HAP-1 (cell line): ENCODE results near the gene SLC25A5.
"Not testable (repeated sequence)": the region's sequence is repeated elsewhere in the genome, so short reads cannot be mapped to it uniquely, and the experiment has no call there.

Experiments
- DNase-seq, 2 experiments: peaks; one replicate each; pipeline ENCODE4 v3.0.0-alpha.2; 2016 to 2020; ENCODE audit warnings: low spot score in 2 of 2
- H3K27me3 ChIP-seq: fragments of 250-450 bp; sonication (Bioruptor Pico); 2 replicates; pipeline ENCODE4 v1.5.1; 2020; ENCODE audit warnings: low read depth, mild to moderate bottlenecking, moderate library complexity
- H3K36me3 ChIP-seq: fragments of 250-450 bp; sonication (Bioruptor Pico); replicated peaks from 2 replicates; pipeline ENCODE4 v1.5.1; 2020; ENCODE audit warnings: mild to moderate bottlenecking
- H3K4me1 ChIP-seq: fragments of 250-450 bp; sonication (Bioruptor Pico); 2 replicates; pipeline ENCODE4 v1.5.1; 2020; ENCODE audit warnings: mild to moderate bottlenecking
- H3K4me3 ChIP-seq: fragments of 250-450 bp; sonication (Bioruptor Pico); 2 replicates; pipeline ENCODE4 v1.5.1; 2020; ENCODE audit warnings: mild to moderate bottlenecking, moderate library complexity
- H3K9me3 ChIP-seq: fragments of 250-450 bp; sonication (Bioruptor Pico); 2 replicates; pipeline ENCODE4 v1.5.1; 2020; ENCODE audit warnings: mild to moderate bottlenecking, moderate library complexity
- in situ Hi-C: fragments of 300-500 bp; cut with MboI; formaldehyde crosslinking; loops from 3 replicates; pipeline ENCODE4 v1.14.3; 2020; ENCODE audit warnings: low sequenced_read_pairs, inconsistent platforms, mixed read lengths

The SLC25A5 gene

DNA sequence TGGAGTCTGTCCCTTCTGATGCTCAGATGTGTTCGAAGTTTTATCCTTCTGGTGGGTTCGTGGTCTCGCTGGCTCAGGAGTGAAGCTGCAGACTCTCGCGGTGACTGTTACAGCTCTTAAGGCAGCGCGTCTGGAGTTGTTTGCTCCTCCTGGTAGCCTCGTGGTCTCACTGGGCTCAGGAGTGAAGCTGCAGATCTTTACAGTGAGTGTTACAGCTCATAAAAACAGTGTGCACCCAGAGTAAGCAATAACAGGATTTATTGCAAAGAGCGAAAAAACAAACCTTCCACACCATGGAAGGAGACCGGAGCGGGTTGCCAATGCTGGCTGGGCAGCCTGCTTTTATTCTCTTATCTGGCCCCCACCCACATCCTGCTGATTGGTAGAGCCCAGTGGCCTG is 18.5 kb downstream of the SLC25A5 start:
- H3K27me3 ChIP-seq: no peaks in the 10 kb centered on the region
- no peak for DNase-seq
- in situ Hi-C loops: no loop called here

GRCh38 chrX:119487766-119488165 is 19.5 kb downstream of the SLC25A5 start:
- H3K9me3 ChIP-seq, H3K27me3 ChIP-seq, DNase-seq, in situ Hi-C loops, H3K36me3 ChIP-seq, H3K4me1 ChIP-seq, H3K4me3 ChIP-seq: not testable (repeated sequence)

More for the DNA sequence above, 18.5 kb downstream of the SLC25A5 start:
- H3K4me3 ChIP-seq: no peak overlapping the region
- H3K9me3 ChIP-seq: no peaks in the 10 kb centered on the region
- peaks cover 13% of the 10 kb centered on the region for H3K4me1 ChIP-seq
- H3K36me3 ChIP-seq: no peaks in the 10 kb centered on the region

GRCh38 chrX:119488749-119489148 is 20.5 kb downstream of the SLC25A5 start:
- Histone ChIP-seq H3K27me3 (no peaks in the 10 kb centered on the region), H3K4me3 (no peak overlapping the region), H3K9me3 (no peaks in the 10 kb centered on the region), H3K4me1 (peaks cover 6% of the 10 kb centered on the region), H3K36me3 (no peaks in the 10 kb centered on the region)
- in situ Hi-C loops: no loop called here
- DNase-seq: peak; percentile 54 to 86

- H3K36me3 ChIP-seq: no peaks in the 10 kb centered on the region
- peaks cover 9% of the 10 kb centered on the region for H3K4me1 ChIP-seq
- no peak for DNase-seq
- no peaks in the 10 kb centered on the region for H3K9me3 ChIP-seq
- H3K27me3 ChIP-seq: no peaks in the 10 kb centered on the region
- no peak overlapping the region for H3K4me3 ChIP-seq
- in situ Hi-C loops: no loop called here
Observed at GRCh38 chrX:119489212-119490074, 21.2 kb downstream of the SLC25A5 start.

GRCh38 chrX:119492463-119492862 is 24.2 kb downstream of the SLC25A5 start:
- Histone ChIP-seq H3K4me3 (no peak overlapping the region), H3K4me1 (peaks cover 17% of the 10 kb centered on the region), H3K27me3 (no peaks in the 10 kb centered on the region), H3K9me3 (no peaks in the 10 kb centered on the region), H3K36me3 (no peaks in the 10 kb centered on the region)
- in situ Hi-C loops: no loop called here
- no peak for DNase-seq

GRCh38 chrX:119493851-119494495 is 25.7 kb downstream of the SLC25A5 start:
- H3K4me1 ChIP-seq: peaks cover 17% of the 10 kb centered on the region
- H3K27me3 ChIP-seq, H3K36me3 ChIP-seq, in situ Hi-C loops, H3K9me3 ChIP-seq, H3K4me3 ChIP-seq: not testable (repeated sequence)
- DNase-seq: peak; percentile 65 to 90

DNA sequence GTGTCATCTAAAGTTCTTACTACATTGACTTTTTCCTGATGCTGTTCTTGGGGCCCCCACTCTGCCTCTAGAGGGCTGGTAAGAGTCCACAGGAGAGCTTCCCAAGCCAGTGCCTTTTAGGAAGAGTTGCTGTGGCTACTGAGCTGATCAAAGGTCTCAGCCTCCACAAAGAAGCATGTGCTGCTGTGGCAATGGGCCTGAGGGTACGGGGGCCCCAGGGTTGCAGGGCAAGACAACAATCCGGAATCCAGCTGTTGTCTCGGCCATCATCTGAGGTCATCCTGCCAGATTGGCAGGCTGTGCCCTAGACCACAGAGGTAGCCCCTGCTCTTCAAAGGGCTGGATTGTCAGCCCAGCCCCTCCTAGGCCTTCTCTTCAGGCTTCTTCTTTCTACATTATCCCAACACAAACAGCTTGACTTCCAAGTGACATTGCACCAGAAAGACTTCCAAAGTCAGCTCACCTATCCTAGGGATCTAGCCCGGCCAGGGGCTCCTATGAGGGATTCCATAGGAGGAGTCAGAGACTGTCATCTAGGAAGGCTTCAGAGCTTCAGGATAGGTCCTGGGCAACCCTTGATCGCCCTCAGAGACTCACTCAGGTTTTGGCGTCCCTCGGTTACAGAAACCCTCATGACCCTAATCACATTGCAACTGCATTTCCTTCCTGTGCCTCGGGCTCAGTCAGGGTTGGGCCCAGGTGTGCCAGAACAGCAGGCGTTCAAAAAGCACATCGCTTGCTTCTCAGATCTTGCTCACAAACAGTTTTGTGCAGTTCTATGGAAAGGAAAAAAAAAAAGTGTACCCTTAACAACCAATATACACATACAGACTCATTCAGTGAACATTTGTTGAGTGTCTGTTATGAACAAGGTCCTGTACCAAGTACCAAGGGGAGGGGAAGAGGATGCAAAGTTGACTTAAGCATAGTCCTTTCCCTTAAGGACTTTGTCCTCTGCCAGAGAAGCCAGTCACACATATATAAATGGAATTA is 27.8 kb downstream of the SLC25A5 start:
- DNase-seq: no peak
- H3K9me3 ChIP-seq: no peaks in the 10 kb centered on the region
- H3K4me1 ChIP-seq: peaks cover 17% of the 10 kb centered on the region
- no peaks in the 10 kb centered on the region for H3K36me3 ChIP-seq
- in situ Hi-C loops: no loop called here
- no peaks in the 10 kb centered on the region for H3K27me3 ChIP-seq
- no peak overlapping the region for H3K4me3 ChIP-seq

DNA sequence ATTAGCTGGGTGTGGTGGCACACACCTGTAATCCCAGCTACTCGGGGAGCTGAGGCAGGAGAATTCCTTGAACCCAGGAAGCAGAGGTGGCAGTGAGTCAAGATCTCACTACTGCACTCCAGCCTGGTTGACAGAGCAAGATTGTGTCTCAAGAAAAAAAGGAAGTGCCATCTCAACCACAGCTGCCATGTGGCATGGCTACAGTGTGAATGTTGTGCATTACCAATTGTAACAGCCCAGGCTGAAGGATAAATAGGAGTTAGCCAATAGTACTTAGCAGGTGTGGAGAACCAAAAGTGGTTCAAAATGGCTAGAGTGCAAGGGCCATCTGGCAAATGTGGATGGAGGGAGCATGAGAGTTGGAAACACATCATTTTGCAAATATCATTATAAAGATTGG is 28.9 kb downstream of the SLC25A5 start:
- no peaks in the 10 kb centered on the region for H3K36me3 ChIP-seq
- no peak for DNase-seq
- peaks cover 17% of the 10 kb centered on the region for H3K4me1 ChIP-seq
- in situ Hi-C loops: no loop called here
- no peaks in the 10 kb centered on the region for H3K27me3 ChIP-seq
- H3K9me3 ChIP-seq: no peaks in the 10 kb centered on the region
- no peak overlapping the region for H3K4me3 ChIP-seq

DNA sequence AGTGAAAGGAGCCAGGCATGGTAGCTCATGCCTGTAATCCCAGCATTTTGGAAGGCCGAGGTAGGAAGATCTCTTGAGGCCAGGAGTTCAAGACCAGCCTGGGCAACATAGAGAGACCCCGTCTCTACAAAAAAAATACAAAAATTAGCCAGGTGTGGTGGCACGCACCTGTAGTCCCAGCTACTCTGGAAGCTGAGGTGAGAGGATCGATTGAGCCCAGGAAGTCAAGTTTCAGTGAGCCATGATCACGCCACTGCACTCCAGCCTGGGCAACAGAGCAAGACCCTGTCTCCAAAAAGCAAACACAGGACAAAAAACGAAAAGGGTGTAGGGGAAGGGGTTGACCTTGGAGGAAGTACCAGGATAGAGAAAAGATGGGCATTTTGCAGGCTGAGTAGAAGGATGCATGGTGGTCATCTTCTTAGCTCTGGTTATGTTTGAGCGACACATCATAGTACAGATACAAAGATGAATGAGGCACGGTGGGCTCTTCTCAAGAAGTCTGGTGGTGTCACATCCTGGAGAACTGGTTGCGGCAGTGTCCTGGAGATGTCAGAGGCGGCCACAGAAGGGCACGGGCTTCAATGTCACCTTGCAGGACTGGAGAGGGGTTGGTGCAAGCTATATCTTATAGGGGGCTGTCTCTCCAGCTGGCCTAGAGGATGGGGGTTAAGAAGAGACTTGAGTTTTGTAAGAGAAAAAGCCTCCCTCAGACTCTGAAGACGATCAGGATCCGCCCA is 32.0 kb downstream of the SLC25A5 start:
- no peak for DNase-seq
- H3K4me1 ChIP-seq: no peaks in the 10 kb centered on the region; the same call in 1 of the 2 replicates
- no peaks in the 10 kb centered on the region for H3K27me3 ChIP-seq
- no peak overlapping the region for H3K4me3 ChIP-seq
- no peaks in the 10 kb centered on the region for H3K36me3 ChIP-seq
- H3K9me3 ChIP-seq: no peaks in the 10 kb centered on the region
- in situ Hi-C loops: loop anchor here (25.0 kb wide), 3 partner anchors 237 to 737 kb away; no protein-coding TSS in a partner anchor

DNA sequence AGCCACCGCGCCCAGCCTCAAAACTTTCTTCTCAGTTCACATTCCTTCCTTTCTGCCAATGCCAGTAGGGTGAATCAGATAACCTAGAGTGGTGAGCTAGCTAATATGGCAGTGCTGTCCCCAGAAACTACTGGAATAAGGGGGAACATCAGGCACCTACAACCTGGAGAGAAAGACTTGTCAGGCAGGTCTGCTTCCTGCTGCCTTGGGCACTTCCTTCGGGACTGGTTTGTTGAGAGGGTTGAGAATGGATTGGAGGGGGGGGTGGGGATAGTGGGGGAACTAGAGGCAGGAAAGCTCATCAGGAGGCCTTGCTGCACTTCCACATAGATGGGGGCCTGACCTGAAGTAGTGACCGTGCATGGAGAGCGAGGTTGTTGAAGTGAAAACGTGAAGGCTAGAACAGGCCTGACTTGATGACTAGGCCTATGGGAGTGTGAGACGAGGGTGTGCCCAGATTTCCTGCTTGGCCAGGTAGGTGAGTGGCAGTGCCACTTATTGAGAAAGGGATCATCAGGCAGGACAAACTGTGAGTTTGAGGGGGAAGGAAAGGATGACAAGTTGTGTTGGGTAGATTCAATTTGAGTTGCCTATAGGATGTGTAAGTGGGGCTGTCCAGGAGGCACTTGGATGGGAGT is 33.4 kb downstream of the SLC25A5 start:
- Histone ChIP-seq H3K9me3 (no peaks in the 10 kb centered on the region), H3K36me3 (no peaks in the 10 kb centered on the region), H3K4me3 (no peak overlapping the region), H3K4me1 (no peaks in the 10 kb centered on the region), H3K27me3 (no peaks in the 10 kb centered on the region)
- DNase-seq: no peak
- in situ Hi-C loops: loop anchor here (25.0 kb wide), 3 partner anchors 236 to 736 kb away; no protein-coding TSS in a partner anchor

GRCh38 chrX:119502727-119503483 is 34.7 kb downstream of the SLC25A5 start:
- in situ Hi-C loops: loop anchor here (25.0 kb wide), 3 partner anchors 234 to 734 kb away; no protein-coding TSS in a partner anchor
- H3K27me3 ChIP-seq: no peaks in the 10 kb centered on the region
- no peaks in the 10 kb centered on the region for H3K9me3 ChIP-seq
- H3K4me1 ChIP-seq: no peaks in the 10 kb centered on the region
- H3K36me3 ChIP-seq: no peaks in the 10 kb centered on the region
- DNase-seq: no peak
- no peak overlapping the region for H3K4me3 ChIP-seq

DNA sequence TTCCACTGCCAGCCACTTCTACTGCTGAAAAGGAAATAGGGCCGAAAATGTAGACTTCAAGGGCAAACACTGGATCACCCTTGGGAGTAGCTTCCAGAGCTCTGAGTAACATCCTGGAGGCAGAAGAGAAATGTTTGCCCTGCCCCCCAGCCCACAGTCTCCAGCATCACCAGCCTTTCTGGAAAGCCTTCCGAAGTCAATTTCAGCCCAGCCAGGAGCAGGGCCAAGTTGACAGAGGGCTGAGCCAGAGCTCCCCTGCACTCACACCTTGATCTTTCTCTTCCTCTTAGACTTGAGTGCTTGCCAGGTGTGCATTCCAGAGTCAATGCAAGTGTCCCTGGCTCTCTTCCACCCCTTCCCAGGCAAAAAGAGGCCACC is 35.2 kb downstream of the SLC25A5 start:
- no peaks in the 10 kb centered on the region for H3K36me3 ChIP-seq
- no peak overlapping the region for H3K4me3 ChIP-seq
- H3K9me3 ChIP-seq: no peaks in the 10 kb centered on the region
- in situ Hi-C loops: loop anchor here (25.0 kb wide), 3 partner anchors 234 to 734 kb away; no protein-coding TSS in a partner anchor
- no peaks in the 10 kb centered on the region for H3K4me1 ChIP-seq
- no peaks in the 10 kb centered on the region for H3K27me3 ChIP-seq
- DNase-seq: no peak
